SK-N-SH (cell line): ENCODE data around the gene NFXL1. TPM values are rescaled to one million over a fixed set of nuclear protein-coding genes. Genes with fewer than 3 reads are reported as not detected.

Source experiments
- CTCF ChIA-PET: fragments of 300-600, 350-600 bp; formaldehyde crosslinking; extraction: SDS; loops from one replicate; lab custom pipeline; 2021; lab: Yijun Ruan, JAX
- POLR2A ChIA-PET: fragments of 350-600 bp; sonication (Branson Sonifier 250); formaldehyde crosslinking; extraction: SDS; loops from one replicate; lab custom pipeline; 2020; ENCODE audit warnings: antibody characterized with exemption, inconsistent platforms; lab: Yijun Ruan, JAX
- DNase-seq: peaks from one replicate; pipeline ENCODE4 v3.0.0; 2012
- H2AFZ ChIP-seq: fragments of 200-600 bp; sonication (generic); 2 replicates; pipeline ENCODE4 v1.8.1; 2016; ENCODE audit warnings: antibody characterized with exemption, mild to moderate bottlenecking, low read depth
- H3F3A ChIP-seq: fragments of 200-600 bp; sonication (generic); replicated peaks from 2 replicates; pipeline ENCODE3; 2016; ENCODE audit warnings: antibody characterized with exemption, mild to moderate bottlenecking; ENCODE audit not compliant: insufficient read depth
- H3K27ac ChIP-seq, 2 experiments: fragments of 200-500 bp in 1 of 2; fragments of 200-600 bp in 1 of 2; sonication (Bioruptor generic) in 1 of 2; sonication (generic), shearing (Covaris generic) in 1 of 2; 2 replicates each; pipeline versions ENCODE4 v1.5.1 to v1.6.1; 2014 to 2016; ENCODE audit warnings: low read depth in 2 of 2, inconsistent platforms in 1 of 2, low read length in 1 of 2, mild to moderate bottlenecking in 1 of 2, mixed read lengths in 1 of 2
- H3K27me3 ChIP-seq: fragments of 200-600 bp; sonication (generic), shearing (Covaris generic); 2 replicates; pipeline ENCODE4 v1.6.1; 2016; ENCODE audit warnings: mixed run types; ENCODE audit not compliant: insufficient read depth
- H3K36me3 ChIP-seq, 2 experiments: fragments of 200-500 bp in 1 of 2; fragments of 200-600 bp in 1 of 2; sonication (Bioruptor generic) in 1 of 2; sonication (generic) in 1 of 2; replicated peaks in 1 of 2; 2 replicates each; pipeline versions ENCODE3 to v1.5.1; 2014 to 2016; ENCODE audit warnings: low read length in 1 of 2, mild to moderate bottlenecking in 1 of 2; ENCODE audit not compliant: insufficient read depth in 2 of 2, control insufficient read depth in 1 of 2
- H3K4me1 ChIP-seq, 2 experiments: fragments of 200-500 bp in 1 of 2; fragments of 200-600 bp in 1 of 2; sonication (Bioruptor generic) in 1 of 2; sonication (generic), shearing (Covaris generic) in 1 of 2; 2 replicates each; pipeline versions ENCODE4 v1.5.1 to v1.6.1; 2014 to 2016; ENCODE audit warnings: low read depth in 1 of 2, low read length in 1 of 2, mixed run types in 1 of 2; ENCODE audit not compliant: insufficient read depth in 2 of 2, control insufficient read depth in 1 of 2
- H3K4me2 ChIP-seq: fragments of 200-600 bp; sonication (generic), shearing (Covaris generic); 2 replicates; pipeline ENCODE4 v1.6.1; 2017; ENCODE audit warnings: mixed run types
- H3K4me3 ChIP-seq, 2 experiments: fragments of 200-500 bp in 1 of 2; fragments of 200-600 bp in 1 of 2; sonication (Bioruptor generic) in 1 of 2; sonication (generic), shearing (Covaris generic) in 1 of 2; 2 replicates each; pipeline versions ENCODE4 v1.5.1 to v1.8.1; 2014 to 2016; ENCODE audit warnings: low read depth in 2 of 2, inconsistent platforms in 1 of 2, low read length in 1 of 2, mild to moderate bottlenecking in 1 of 2, mixed read lengths in 1 of 2, moderate library complexity in 1 of 2
- H3K79me2 ChIP-seq: fragments of 200-600 bp; sonication (generic); 2 replicates; pipeline ENCODE4 v1.8.1; 2017; ENCODE audit warnings: mild to moderate bottlenecking; ENCODE audit not compliant: insufficient read depth
- H3K9ac ChIP-seq: fragments of 200-600 bp; sonication (generic); 2 replicates; pipeline ENCODE4 v1.6.1; 2017; ENCODE audit warnings: mixed run types
- H3K9me2 ChIP-seq: fragments of 200-600 bp; sonication (generic); 2 replicates; pipeline ENCODE4 v1.6.1; 2017; ENCODE audit warnings: mixed run types
- H3K9me3 ChIP-seq: fragments of 200-600 bp; sonication (generic); 2 replicates; pipeline ENCODE4 v1.6.1; 2017; ENCODE audit warnings: mixed run types, mild to moderate bottlenecking, moderate library complexity
- H4K20me1 ChIP-seq: fragments of 200-600 bp; sonication (generic); 2 replicates; pipeline ENCODE4 v1.6.1; 2017; ENCODE audit warnings: mild to moderate bottlenecking, mixed run types; ENCODE audit not compliant: insufficient read depth
- EZH2phosphoT487 ChIP-seq: fragments of 200-600 bp; sonication (generic); IDR thresholded peaks from 2 replicates; pipeline ENCODE4 v1.6.1; 2017; ENCODE audit warnings: low read depth, mixed run types, mild to moderate bottlenecking, antibody characterized with exemption, moderate library complexity, borderline replicate concordance
- FOSL2 ChIP-seq: IDR thresholded peaks from 2 replicates; pipeline ENCODE4 v1.4.0; 2012; ENCODE audit warnings: low read depth, mild to moderate bottlenecking, moderate library complexity, borderline replicate concordance
- FOXM1 ChIP-seq: IDR thresholded peaks from 2 replicates; pipeline ENCODE4 v1.4.0; 2012; ENCODE audit warnings: low read depth, mild to moderate bottlenecking
- IRF3 ChIP-seq: fragments of 150-350 bp; IDR thresholded peaks from 2 replicates; pipeline ENCODE4 v1.6.1; 2016; ENCODE audit warnings: mild to moderate bottlenecking, low read depth, low read length
- MAX ChIP-seq: IDR thresholded peaks from 2 replicates; pipeline ENCODE4 v1.4.0; 2012; ENCODE audit warnings: low read depth
- MEF2A ChIP-seq: IDR thresholded peaks from 2 replicates; pipeline ENCODE4 v1.4.0; 2012; ENCODE audit warnings: low read depth, borderline replicate concordance
- MXI1 ChIP-seq: IDR thresholded peaks from 2 replicates; pipeline ENCODE4 v1.6.1; 2012; ENCODE audit warnings: mild to moderate bottlenecking, low read depth, low read length, improper control_type of control experiment
- NRF1 ChIP-seq: IDR thresholded peaks from 2 replicates; pipeline ENCODE4 v1.6.1; 2012; ENCODE audit warnings: low read depth, mild to moderate bottlenecking, low read length
- RCOR1 ChIP-seq: fragments of 150-350 bp; IDR thresholded peaks from 2 replicates; pipeline ENCODE4 v1.6.1; 2017; ENCODE audit warnings: antibody characterized with exemption, low read length
- SMC3 ChIP-seq: IDR thresholded peaks from 2 replicates; pipeline ENCODE4 v1.6.1; 2012; ENCODE audit warnings: low read depth, low read length, improper control_type of control experiment
- TAF1 ChIP-seq: IDR thresholded peaks from 2 replicates; pipeline ENCODE4 v1.6.1; 2012; ENCODE audit warnings: low read depth, mild to moderate bottlenecking, low read length, moderate library complexity, borderline replicate concordance
- USF1 ChIP-seq: IDR thresholded peaks from 2 replicates; pipeline ENCODE4 v1.4.0; 2012; ENCODE audit warnings: low read depth, borderline replicate concordance
- YY1 ChIP-seq: IDR thresholded peaks from 2 replicates; pipeline ENCODE4 v1.4.0; 2012; ENCODE audit warnings: low read depth, mild to moderate bottlenecking
- ZBTB33 ChIP-seq: IDR thresholded peaks from 2 replicates; pipeline ENCODE4 v1.4.0; 2012; ENCODE audit warnings: low read depth, borderline replicate concordance
- WGBS: methylation state at CpG from one replicate; pipeline ENCODE4 v1.1.6; 2017; ENCODE audit warnings: low lambda C conversion rate; 5-methylcytosine and 5-hydroxymethylcytosine counted together
- polyA plus RNA-seq, 3 experiments: library from polyadenylated mRNA; depleted of rRNA; stranded (reverse); fragments of >200 nt; gene quantifications; 2 replicates each; pipeline ENCODE4 v1.2.3, GENCODE V29; 2012

Gene NFXL1
- polyA plus RNA-seq, 1 of the 3 experiments (the other 2 are of a cell fraction): 9.0 TPM

GRCh38 chr4:47891928-47892327 is 22.5 kb downstream of the NFXL1 start:
- Histone ChIP-seq H3K36me3 (peaks cover 93 to 97% of the 10 kb centered on the region in 2 experiments), H3K4me3 (no peak overlapping the region), H3K27me3 (no peaks in the 10 kb centered on the region), H3K4me1 (no peaks in the 10 kb centered on the region), H3K9me2 (no peaks in the 10 kb centered on the region), H3F3A (peaks cover 10% of the 10 kb centered on the region), H4K20me1 (no peaks in the 10 kb centered on the region), H3K27ac (no peak overlapping the region), H3K79me2 (no peaks in the 10 kb centered on the region), H2AFZ (no peak overlapping the region), H3K9ac (no peak overlapping the region), H3K4me2 (no peak overlapping the region), H3K9me3 (no peaks in the 10 kb centered on the region)
- ChIA-PET POLR2A (no interaction called here), CTCF (interaction anchor here (0.7 to 2.0 kb wide), 2 partner anchors 55 to 142 kb away, joined by 3 to 7 read pairs; no protein-coding TSS in a partner anchor)
- WGBS: 100% methylated on average over 1 of the region's 1 CpG
- TF ChIP-seq YY1 (no peak), USF1 (no peak), FOSL2 (no peak), MEF2A (no peak), EZH2phosphoT487 (no peak), RCOR1 (no peak), IRF3 (no peak), NRF1 (no peak), MXI1 (no peak), FOXM1 (no peak), SMC3 (no peak), ZBTB33 (no peak), MAX (no peak)
- no peak for DNase-seq

- ChIA-PET POLR2A (no interaction called here), CTCF (interaction anchor here (1.9 to 2.3 kb wide), 2 partner anchors 21 to 176 kb away, joined by 6 to 8 read pairs; no protein-coding TSS in a partner anchor)
- H3K9me3 ChIP-seq: no peaks in the 10 kb centered on the region
- H3F3A ChIP-seq: peaks cover 3% of the 10 kb centered on the region
- no peaks in the 10 kb centered on the region for H3K79me2 ChIP-seq
- no peaks in the 10 kb centered on the region for H3K27me3 ChIP-seq
- H3K9ac ChIP-seq: no peak overlapping the region
- DNase-seq: no peak
- H3K36me3 ChIP-seq: peaks cover 80 to 90% of the 10 kb centered on the region in 2 experiments
- TF ChIP-seq TAF1 (no peak), MEF2A (no peak)
- H3K4me1 ChIP-seq: no peaks in the 10 kb centered on the region
- no peaks in the 10 kb centered on the region for H3K9me2 ChIP-seq
- no peaks in the 10 kb centered on the region for H4K20me1 ChIP-seq
- H3K4me2 ChIP-seq: no peak overlapping the region
- H3K4me3 ChIP-seq: no peak overlapping the region
- H3K27ac ChIP-seq: no peak overlapping the region
- no peak overlapping the region for H2AFZ ChIP-seq
- WGBS: 91% methylated on average over 3 of the region's 3 CpGs
These were observed 32.2 kb downstream of the NFXL1 start for GRCh38 chr4:47882228-47882627.
